ENCODE results near the gene NPSR1. TPM values are rescaled to one million over a fixed set of nuclear protein-coding genes. Genes with fewer than 3 reads are reported as not detected.

NPSR1 gene
- total and polyA plus RNA-seq, 4 donors: not detected

GRCh38 chr7:34844936-34845665, 187.1 kb downstream of the NPSR1 start:
- Histone ChIP-seq H3K27me3 (ENCODE audit: control insufficient read depth in 4 of 4, insufficient read depth in 4 of 4, low read length in 3 of 4) (peaks cover 0 to 3% (median 0%) of the 10 kb centered on the region in 4 donors), H3K9me3 (ENCODE audit: control insufficient read depth in 4 of 4, low read length in 3 of 4) (peaks cover 0 to 2% (median under 1%) of the 10 kb centered on the region in 4 donors), H3K27ac (ENCODE audit: low read depth in 1 of 2, low read length in 2 of 2) (no peak overlapping the region), H3K4me1 (ENCODE audit: control insufficient read depth in 4 of 4, insufficient read depth in 4 of 4, low read length in 3 of 4) (no peaks in the 10 kb centered on the region), H3K9ac (ENCODE audit: low read depth in 1 of 2, low read length in 2 of 2) (no peak overlapping the region), H3K36me3 (ENCODE audit: control insufficient read depth in 4 of 4, insufficient read depth in 3 of 4, low read depth in 1 of 4, low read length in 3 of 4) (no peaks in the 10 kb centered on the region), H3K4me3 (ENCODE audit: low read depth in 1 of 3, low read length in 3 of 3) (no peak overlapping the region)
- WGBS: 53% methylated on average over 5 of the region's 5 CpGs
- no peak for DNase-seq (ENCODE audit: low spot score)
- TF ChIP-seq HNF4A (conservative IDR thresholded peaks at IDR 0.05) (no peak), ATF3 (IDR thresholded peaks at IDR 0.05) (no peak), GABPA (IDR thresholded peaks at IDR 0.05 in 1 of 2, conservative IDR thresholded peaks at IDR 0.05 in 1 of 2) (no peak), TAF1 (conservative IDR thresholded peaks at IDR 0.05) (no peak), FOXA1 (IDR thresholded peaks at IDR 0.05) (no peak), RXRA (IDR thresholded peaks at IDR 0.05) (no peak), HNF4G (IDR thresholded peaks at IDR 0.05) (no peak), JUND (IDR thresholded peaks at IDR 0.05) (no peak)
- TF ChIP-seq, protein P1, sequence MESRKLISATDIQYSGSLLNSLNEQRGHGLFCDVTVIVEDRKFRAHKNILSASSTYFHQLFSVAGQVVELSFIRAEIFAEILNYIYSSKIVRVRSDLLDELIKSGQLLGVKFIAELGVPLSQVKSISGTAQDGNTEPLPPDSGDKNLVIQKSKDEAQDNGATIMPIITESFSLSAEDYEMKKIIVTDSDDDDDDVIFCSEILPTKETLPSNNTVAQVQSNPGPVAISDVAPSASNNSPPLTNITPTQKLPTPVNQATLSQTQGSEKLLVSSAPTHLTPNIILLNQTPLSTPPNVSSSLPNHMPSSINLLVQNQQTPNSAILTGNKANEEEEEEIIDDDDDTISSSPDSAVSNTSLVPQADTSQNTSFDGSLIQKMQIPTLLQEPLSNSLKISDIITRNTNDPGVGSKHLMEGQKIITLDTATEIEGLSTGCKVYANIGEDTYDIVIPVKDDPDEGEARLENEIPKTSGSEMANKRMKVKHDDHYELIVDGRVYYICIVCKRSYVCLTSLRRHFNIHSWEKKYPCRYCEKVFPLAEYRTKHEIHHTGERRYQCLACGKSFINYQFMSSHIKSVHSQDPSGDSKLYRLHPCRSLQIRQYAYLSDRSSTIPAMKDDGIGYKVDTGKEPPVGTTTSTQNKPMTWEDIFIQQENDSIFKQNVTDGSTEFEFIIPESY (IDR thresholded peaks at IDR 0.05): no peak
- TF ChIP-seq, protein P2, sequence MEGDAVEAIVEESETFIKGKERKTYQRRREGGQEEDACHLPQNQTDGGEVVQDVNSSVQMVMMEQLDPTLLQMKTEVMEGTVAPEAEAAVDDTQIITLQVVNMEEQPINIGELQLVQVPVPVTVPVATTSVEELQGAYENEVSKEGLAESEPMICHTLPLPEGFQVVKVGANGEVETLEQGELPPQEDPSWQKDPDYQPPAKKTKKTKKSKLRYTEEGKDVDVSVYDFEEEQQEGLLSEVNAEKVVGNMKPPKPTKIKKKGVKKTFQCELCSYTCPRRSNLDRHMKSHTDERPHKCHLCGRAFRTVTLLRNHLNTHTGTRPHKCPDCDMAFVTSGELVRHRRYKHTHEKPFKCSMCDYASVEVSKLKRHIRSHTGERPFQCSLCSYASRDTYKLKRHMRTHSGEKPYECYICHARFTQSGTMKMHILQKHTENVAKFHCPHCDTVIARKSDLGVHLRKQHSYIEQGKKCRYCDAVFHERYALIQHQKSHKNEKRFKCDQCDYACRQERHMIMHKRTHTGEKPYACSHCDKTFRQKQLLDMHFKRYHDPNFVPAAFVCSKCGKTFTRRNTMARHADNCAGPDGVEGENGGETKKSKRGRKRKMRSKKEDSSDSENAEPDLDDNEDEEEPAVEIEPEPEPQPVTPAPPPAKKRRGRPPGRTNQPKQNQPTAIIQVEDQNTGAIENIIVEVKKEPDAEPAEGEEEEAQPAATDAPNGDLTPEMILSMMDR (IDR thresholded peaks at IDR 0.05; ENCODE audit: low read depth, low read length, missing input control): no peak

GRCh38 chr7:34845666-34846361, 187.8 kb downstream of the NPSR1 start:
- Histone ChIP-seq H3K4me3 (ENCODE audit: low read depth in 1 of 3, low read length in 3 of 3) (no peak overlapping the region), H3K9ac (ENCODE audit: low read depth in 1 of 2, low read length in 2 of 2) (no peak overlapping the region), H3K36me3 (ENCODE audit: control insufficient read depth in 4 of 4, insufficient read depth in 3 of 4, low read depth in 1 of 4, low read length in 3 of 4) (no peaks in the 10 kb centered on the region), H3K4me1 (ENCODE audit: control insufficient read depth in 4 of 4, insufficient read depth in 4 of 4, low read length in 3 of 4) (no peaks in the 10 kb centered on the region), H3K9me3 (ENCODE audit: control insufficient read depth in 4 of 4, low read length in 3 of 4) (peaks cover 0 to 2% (median under 1%) of the 10 kb centered on the region in 4 donors), H3K27me3 (ENCODE audit: control insufficient read depth in 4 of 4, insufficient read depth in 4 of 4, low read length in 3 of 4) (no peaks in the 10 kb centered on the region), H3K27ac (ENCODE audit: low read depth in 1 of 2, low read length in 2 of 2) (no peak overlapping the region)
- DNase-seq (ENCODE audit: low spot score): no peak
- WGBS: 66% methylated on average over 4 of the region's 4 CpGs
- TF ChIP-seq JUND (IDR thresholded peaks at IDR 0.05): no peak
- no peak for TF ChIP-seq NR2F2 (IDR thresholded peaks at IDR 0.05)
- no peak for TF ChIP-seq TAF1 (conservative IDR thresholded peaks at IDR 0.05)
- no peak for TF ChIP-seq HNF4A (conservative IDR thresholded peaks at IDR 0.05)
- TF ChIP-seq GABPA (IDR thresholded peaks at IDR 0.05 in 1 of 2, conservative IDR thresholded peaks at IDR 0.05 in 1 of 2): no peak
- TF ChIP-seq FOXA2 (IDR thresholded peaks at IDR 0.05): no peak

- Histone ChIP-seq H3K9me3 (ENCODE audit: control insufficient read depth in 4 of 4, low read length in 3 of 4) (peaks cover 0 to 2% (median under 1%) of the 10 kb centered on the region in 4 donors), H3K4me3 (ENCODE audit: low read depth in 1 of 3, low read length in 3 of 3) (no peak overlapping the region), H3K27me3 (ENCODE audit: control insufficient read depth in 4 of 4, insufficient read depth in 4 of 4, low read length in 3 of 4) (no peaks in the 10 kb centered on the region), H3K9ac (ENCODE audit: low read depth in 1 of 2, low read length in 2 of 2) (no peak overlapping the region), H3K36me3 (ENCODE audit: control insufficient read depth in 4 of 4, insufficient read depth in 3 of 4, low read depth in 1 of 4, low read length in 3 of 4) (no peaks in the 10 kb centered on the region), H3K27ac (ENCODE audit: low read depth in 1 of 2, low read length in 2 of 2) (no peak overlapping the region), H3K4me1 (ENCODE audit: control insufficient read depth in 4 of 4, insufficient read depth in 4 of 4, low read length in 3 of 4) (no peaks in the 10 kb centered on the region)
- WGBS: 73% methylated on average over 5 of the region's 5 CpGs
- DNase-seq (ENCODE audit: low spot score): no peak
- TF ChIP-seq SP1 (IDR thresholded peaks at IDR 0.05) (no peak), EGR1 (IDR thresholded peaks at IDR 0.05; ENCODE audit: low read depth in 2 of 2) (no peak), FOXA1 (IDR thresholded peaks at IDR 0.05) (no peak), JUND (IDR thresholded peaks at IDR 0.05) (no peak), GABPA (IDR thresholded peaks at IDR 0.05 in 1 of 2, conservative IDR thresholded peaks at IDR 0.05 in 1 of 2) (no peak)
- TF ChIP-seq, protein P3, sequence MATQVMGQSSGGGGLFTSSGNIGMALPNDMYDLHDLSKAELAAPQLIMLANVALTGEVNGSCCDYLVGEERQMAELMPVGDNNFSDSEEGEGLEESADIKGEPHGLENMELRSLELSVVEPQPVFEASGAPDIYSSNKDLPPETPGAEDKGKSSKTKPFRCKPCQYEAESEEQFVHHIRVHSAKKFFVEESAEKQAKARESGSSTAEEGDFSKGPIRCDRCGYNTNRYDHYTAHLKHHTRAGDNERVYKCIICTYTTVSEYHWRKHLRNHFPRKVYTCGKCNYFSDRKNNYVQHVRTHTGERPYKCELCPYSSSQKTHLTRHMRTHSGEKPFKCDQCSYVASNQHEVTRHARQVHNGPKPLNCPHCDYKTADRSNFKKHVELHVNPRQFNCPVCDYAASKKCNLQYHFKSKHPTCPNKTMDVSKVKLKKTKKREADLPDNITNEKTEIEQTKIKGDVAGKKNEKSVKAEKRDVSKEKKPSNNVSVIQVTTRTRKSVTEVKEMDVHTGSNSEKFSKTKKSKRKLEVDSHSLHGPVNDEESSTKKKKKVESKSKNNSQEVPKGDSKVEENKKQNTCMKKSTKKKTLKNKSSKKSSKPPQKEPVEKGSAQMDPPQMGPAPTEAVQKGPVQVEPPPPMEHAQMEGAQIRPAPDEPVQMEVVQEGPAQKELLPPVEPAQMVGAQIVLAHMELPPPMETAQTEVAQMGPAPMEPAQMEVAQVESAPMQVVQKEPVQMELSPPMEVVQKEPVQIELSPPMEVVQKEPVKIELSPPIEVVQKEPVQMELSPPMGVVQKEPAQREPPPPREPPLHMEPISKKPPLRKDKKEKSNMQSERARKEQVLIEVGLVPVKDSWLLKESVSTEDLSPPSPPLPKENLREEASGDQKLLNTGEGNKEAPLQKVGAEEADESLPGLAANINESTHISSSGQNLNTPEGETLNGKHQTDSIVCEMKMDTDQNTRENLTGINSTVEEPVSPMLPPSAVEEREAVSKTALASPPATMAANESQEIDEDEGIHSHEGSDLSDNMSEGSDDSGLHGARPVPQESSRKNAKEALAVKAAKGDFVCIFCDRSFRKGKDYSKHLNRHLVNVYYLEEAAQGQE (IDR thresholded peaks at IDR 0.05): no peak
- TF ChIP-seq, protein P1 (IDR thresholded peaks at IDR 0.05): no peak
These were observed 189.0 kb downstream of the NPSR1 start for GRCh38 chr7:34846976-34847375.
